ENCODE results near the gene LSM7.

DNA sequence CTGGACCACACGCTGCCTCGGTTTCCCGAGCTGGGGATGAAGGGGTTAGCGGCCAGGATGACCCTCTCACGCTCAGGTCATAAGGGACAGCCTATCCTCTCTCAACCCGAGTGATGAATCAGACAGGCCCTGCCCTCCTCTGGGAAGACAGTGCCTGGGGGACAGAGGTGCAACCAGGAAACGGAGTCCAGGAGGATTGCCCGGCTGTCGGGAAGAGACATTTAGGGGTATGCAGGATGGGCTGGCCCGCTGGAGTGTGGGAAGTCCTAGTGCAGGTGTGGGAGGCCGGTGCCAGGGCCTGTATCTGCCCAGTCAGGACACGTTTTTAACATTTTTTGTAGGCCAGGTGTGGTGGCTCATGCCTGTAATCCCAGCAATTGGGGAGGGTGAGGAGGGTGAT, 8.3 kb downstream of the LSM7 start:
- TF ChIP-seq, protein P1, sequence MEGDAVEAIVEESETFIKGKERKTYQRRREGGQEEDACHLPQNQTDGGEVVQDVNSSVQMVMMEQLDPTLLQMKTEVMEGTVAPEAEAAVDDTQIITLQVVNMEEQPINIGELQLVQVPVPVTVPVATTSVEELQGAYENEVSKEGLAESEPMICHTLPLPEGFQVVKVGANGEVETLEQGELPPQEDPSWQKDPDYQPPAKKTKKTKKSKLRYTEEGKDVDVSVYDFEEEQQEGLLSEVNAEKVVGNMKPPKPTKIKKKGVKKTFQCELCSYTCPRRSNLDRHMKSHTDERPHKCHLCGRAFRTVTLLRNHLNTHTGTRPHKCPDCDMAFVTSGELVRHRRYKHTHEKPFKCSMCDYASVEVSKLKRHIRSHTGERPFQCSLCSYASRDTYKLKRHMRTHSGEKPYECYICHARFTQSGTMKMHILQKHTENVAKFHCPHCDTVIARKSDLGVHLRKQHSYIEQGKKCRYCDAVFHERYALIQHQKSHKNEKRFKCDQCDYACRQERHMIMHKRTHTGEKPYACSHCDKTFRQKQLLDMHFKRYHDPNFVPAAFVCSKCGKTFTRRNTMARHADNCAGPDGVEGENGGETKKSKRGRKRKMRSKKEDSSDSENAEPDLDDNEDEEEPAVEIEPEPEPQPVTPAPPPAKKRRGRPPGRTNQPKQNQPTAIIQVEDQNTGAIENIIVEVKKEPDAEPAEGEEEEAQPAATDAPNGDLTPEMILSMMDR (IDR thresholded peaks at IDR 0.05), result no peak
- no peak for TF ChIP-seq POLR2AphosphoS5 (IDR thresholded peaks at IDR 0.05)
- no peak for TF ChIP-seq POLR2A (IDR thresholded peaks at IDR 0.05)
